GM12865 (cell line): ENCODE results near the gene JDP2.

ENCODE experiments used
- DNase-seq: peaks from one replicate; pipeline ENCODE4 v3.0.0; 2010; ENCODE audit warnings: low read depth
- H3K4me3 ChIP-seq: 2 replicates; pipeline ENCODE4 v1.5.1; 2011; ENCODE audit warnings: mild to moderate bottlenecking, low read depth, low read length, control low read depth
- TF ChIP-seq, protein P1 (sequence below): IDR thresholded peaks from 2 replicates; pipeline ENCODE4 v1.5.1; 2011; ENCODE audit warnings: low read length, control low read depth, low read depth, inconsistent platforms; ENCODE audit not compliant: insufficient read depth; ENCODE audit errors: missing control alignments

The JDP2 gene

GRCh38 chr14:75430116-75430515 lies 2.3 kb downstream of the JDP2 start:
- no peak overlapping the region for H3K4me3 ChIP-seq
- DNase-seq = no peak
- TF ChIP-seq, protein P1, sequence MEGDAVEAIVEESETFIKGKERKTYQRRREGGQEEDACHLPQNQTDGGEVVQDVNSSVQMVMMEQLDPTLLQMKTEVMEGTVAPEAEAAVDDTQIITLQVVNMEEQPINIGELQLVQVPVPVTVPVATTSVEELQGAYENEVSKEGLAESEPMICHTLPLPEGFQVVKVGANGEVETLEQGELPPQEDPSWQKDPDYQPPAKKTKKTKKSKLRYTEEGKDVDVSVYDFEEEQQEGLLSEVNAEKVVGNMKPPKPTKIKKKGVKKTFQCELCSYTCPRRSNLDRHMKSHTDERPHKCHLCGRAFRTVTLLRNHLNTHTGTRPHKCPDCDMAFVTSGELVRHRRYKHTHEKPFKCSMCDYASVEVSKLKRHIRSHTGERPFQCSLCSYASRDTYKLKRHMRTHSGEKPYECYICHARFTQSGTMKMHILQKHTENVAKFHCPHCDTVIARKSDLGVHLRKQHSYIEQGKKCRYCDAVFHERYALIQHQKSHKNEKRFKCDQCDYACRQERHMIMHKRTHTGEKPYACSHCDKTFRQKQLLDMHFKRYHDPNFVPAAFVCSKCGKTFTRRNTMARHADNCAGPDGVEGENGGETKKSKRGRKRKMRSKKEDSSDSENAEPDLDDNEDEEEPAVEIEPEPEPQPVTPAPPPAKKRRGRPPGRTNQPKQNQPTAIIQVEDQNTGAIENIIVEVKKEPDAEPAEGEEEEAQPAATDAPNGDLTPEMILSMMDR = no peak

DNA sequence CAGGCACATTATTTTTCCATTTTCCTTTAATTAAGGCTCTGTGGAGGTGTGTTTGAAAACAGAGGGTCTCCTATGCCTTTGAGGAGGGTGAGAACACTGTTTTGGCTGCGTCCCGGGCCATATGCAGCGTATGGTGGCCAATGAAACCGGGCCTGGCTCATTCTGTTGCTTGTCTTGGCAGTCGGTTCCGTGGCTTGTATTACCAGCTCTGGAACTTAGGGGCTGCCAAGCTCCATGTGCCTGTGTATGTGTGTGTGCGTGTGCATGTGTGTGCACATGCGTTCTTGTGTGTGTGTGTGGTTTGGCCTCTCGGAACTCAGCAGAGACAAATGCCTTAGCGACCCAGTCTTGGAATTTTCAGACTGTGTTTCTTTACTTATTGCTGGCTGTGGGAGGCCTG lies 2.7 kb downstream of the JDP2 start:
- TF ChIP-seq, protein P1 = no peak
- no peak overlapping the region for H3K4me3 ChIP-seq
- DNase-seq = no peak

GRCh38 chr14:75430976-75431375 lies 3.2 kb downstream of the JDP2 start:
- H3K4me3 ChIP-seq = no peak overlapping the region
- DNase-seq = no peak
- TF ChIP-seq, protein P1 = no peak

- TF ChIP-seq, protein P1 = no peak
- no peak for DNase-seq
Observed at GRCh38 chr14:75431827-75432226, 4.0 kb downstream of the JDP2 start.

DNA sequence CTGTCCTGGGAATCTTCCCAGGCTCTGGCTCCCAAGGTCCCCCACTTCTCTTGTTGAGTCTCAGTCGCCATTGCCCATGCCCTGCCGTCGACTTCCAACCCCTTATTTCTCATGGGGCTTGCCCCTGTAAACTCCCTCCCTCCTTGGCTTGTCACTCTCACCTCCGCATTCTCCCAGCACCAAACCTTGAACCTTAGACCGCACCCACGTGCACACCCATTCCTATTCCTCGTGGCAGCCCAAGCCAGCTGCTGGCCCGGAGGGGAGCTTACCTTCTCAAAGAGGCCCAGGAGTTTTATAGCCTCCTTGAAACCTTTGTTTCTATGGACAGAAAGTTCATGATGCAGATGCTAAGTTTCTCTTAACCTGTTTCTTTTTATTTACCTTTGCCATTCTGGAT lies 4.6 kb downstream of the JDP2 start:
- H3K4me3 ChIP-seq = no peak overlapping the region
- TF ChIP-seq, protein P1 = no peak
- no peak for DNase-seq

More at GRCh38 chr14:75431827-75432226, 4.0 kb downstream of the JDP2 start:
- no peak overlapping the region for H3K4me3 ChIP-seq

DNA sequence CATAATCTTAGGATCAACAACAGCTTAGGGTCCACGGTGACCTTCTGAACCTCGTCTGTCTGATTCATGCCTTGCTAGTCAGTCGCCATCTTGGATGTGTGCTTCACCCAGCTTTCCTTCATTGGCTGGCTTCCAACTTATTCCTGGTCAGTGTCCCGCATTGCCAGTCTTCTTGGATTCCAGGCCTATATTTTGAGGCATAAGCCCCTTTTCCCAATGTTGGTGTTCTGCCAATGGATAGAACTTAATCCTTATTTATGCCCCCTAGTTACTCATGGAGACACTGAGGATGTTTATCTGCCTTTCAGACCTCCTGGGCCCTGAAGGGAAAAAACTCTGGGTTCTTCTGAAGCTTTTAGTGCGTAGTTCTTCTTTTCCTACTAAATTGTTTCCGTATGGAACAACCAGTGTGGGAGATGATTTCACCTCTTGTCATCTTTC lies 5.8 kb downstream of the JDP2 start:
- TF ChIP-seq, protein P1 = no peak
- no peak for DNase-seq
- H3K4me3 ChIP-seq = no peak overlapping the region

- no peak for DNase-seq
- TF ChIP-seq, protein P1 = no peak
- no peak overlapping the region for H3K4me3 ChIP-seq
Observed at GRCh38 chr14:75434138-75434889, 6.5 kb downstream of the JDP2 start.
